Mesendoderm (in vitro differentiated cells): ENCODE data around the gene CUX1.
A peak's percentile ranks its signal among the peaks of the same experiment; 100 is the strongest.

Experiments used
- DNase-seq: peaks from one replicate; pipeline ENCODE4 v3.0.0; 2013
- H2AK5ac ChIP-seq: 2 replicates; pipeline ENCODE4 v1.6.1; 2013; ENCODE audit warnings: low read length, inconsistent platforms
- H2BK120ac ChIP-seq: 2 replicates; pipeline ENCODE4 v1.6.1; 2013; ENCODE audit warnings: low read depth, mild to moderate bottlenecking, low read length, moderate library complexity, mixed read lengths
- H2BK15ac ChIP-seq: replicated peaks from 2 replicates; pipeline ENCODE4 v1.6.1; 2013; ENCODE audit warnings: low read depth, mild to moderate bottlenecking, moderate library complexity
- H2BK5ac ChIP-seq: 2 replicates; pipeline ENCODE4 v1.6.1; 2013; ENCODE audit warnings: low read length, inconsistent platforms
- H3K18ac ChIP-seq: 2 replicates; pipeline ENCODE4 v1.6.1; 2013; ENCODE audit warnings: mild to moderate bottlenecking, low read length, mixed read lengths
- H3K23ac ChIP-seq: one replicate; pipeline ENCODE4 v1.6.1; 2013; ENCODE audit warnings: low read length
- H3K27ac ChIP-seq: 2 replicates; pipeline ENCODE4 v1.5.1; 2013; ENCODE audit warnings: low read depth, mild to moderate bottlenecking, inconsistent platforms, low read length, moderate library complexity
- H3K27me3 ChIP-seq: 2 replicates; pipeline ENCODE4 v1.6.1; 2013; ENCODE audit warnings: low read length, control low read depth, mild to moderate bottlenecking, inconsistent platforms; ENCODE audit not compliant: insufficient read depth, poor library complexity
- H3K36me3 ChIP-seq: 2 replicates; pipeline ENCODE4 v1.6.1; 2013; ENCODE audit warnings: low read length, inconsistent platforms; ENCODE audit not compliant: control insufficient read depth, insufficient read depth
- H3K4ac ChIP-seq: one replicate; pipeline ENCODE4 v1.6.1; 2013; ENCODE audit warnings: low read depth, mild to moderate bottlenecking, low read length, moderate library complexity
- H3K4me1 ChIP-seq: 2 replicates; pipeline ENCODE4 v1.6.1; 2013; ENCODE audit warnings: low read depth, low read length, inconsistent platforms; ENCODE audit not compliant: control insufficient read depth
- H3K4me2 ChIP-seq: 2 replicates; pipeline ENCODE4 v1.6.1; 2013; ENCODE audit warnings: low read length
- H3K4me3 ChIP-seq: 2 replicates; pipeline ENCODE4 v1.5.1; 2013; ENCODE audit warnings: mild to moderate bottlenecking, low read length
- H3K56ac ChIP-seq: one replicate; pipeline ENCODE4 v1.6.1; 2013; ENCODE audit warnings: low read length
- H3K79me1 ChIP-seq: 2 replicates; pipeline ENCODE4 v1.6.1; 2013; ENCODE audit warnings: low read length, inconsistent platforms
- H3K79me2 ChIP-seq: 2 replicates; pipeline ENCODE4 v1.6.1; 2013; ENCODE audit warnings: mild to moderate bottlenecking, low read length; ENCODE audit not compliant: control insufficient read depth, insufficient read depth
- H3K9ac ChIP-seq: 2 replicates; pipeline ENCODE4 v1.6.1; 2013; ENCODE audit warnings: low read length, inconsistent platforms
- H4K5ac ChIP-seq: one replicate; pipeline ENCODE4 v1.6.1; 2013; ENCODE audit warnings: low read length
- H4K8ac ChIP-seq: one replicate; pipeline ENCODE4 v1.6.1; 2013; ENCODE audit warnings: low read depth, mild to moderate bottlenecking, control low read depth, low read length, moderate library complexity
- WGBS: extraction: QIAGEN DNeasy Blood & Tissue Kit; methylation state at CpG from one replicate; pipeline ENCODE4 v1.1.7; 2013; ENCODE audit warnings: low lambda C conversion rate, missing lambda C conversion rate; ENCODE audit not compliant: insufficient coverage; ENCODE audit errors: extremely low coverage; 5-methylcytosine and 5-hydroxymethylcytosine counted together

The CUX1 gene

GRCh38 chr7:101951757-101952156, 134.3 kb downstream of the CUX1 start:
- no peak overlapping the region for H3K23ac ChIP-seq
- H2AK5ac ChIP-seq: no peak overlapping the region
- H3K79me1 ChIP-seq: peaks cover 23% of the 10 kb centered on the region
- WGBS: no CpG with 5 or more reads among the region's 6 CpGs
- no peak overlapping the region for H3K4me2 ChIP-seq
- peaks cover 7% of the 10 kb centered on the region for H3K4me1 ChIP-seq
- H3K4ac ChIP-seq: no peak overlapping the region
- H4K8ac ChIP-seq: no peak overlapping the region
- H2BK15ac ChIP-seq: no peak overlapping the region
- H2BK5ac ChIP-seq: no peak overlapping the region
- H2BK120ac ChIP-seq: no peak overlapping the region
- H3K9ac ChIP-seq: no peak overlapping the region
- H3K79me2 ChIP-seq: peaks cover 60% of the 10 kb centered on the region
- H3K4me3 ChIP-seq: no peak overlapping the region
- H3K56ac ChIP-seq: no peak overlapping the region
- no peak overlapping the region for H3K27ac ChIP-seq
- H4K5ac ChIP-seq: no peak overlapping the region
- H3K36me3 ChIP-seq: no peaks in the 10 kb centered on the region
- H3K27me3 ChIP-seq: no peaks in the 10 kb centered on the region
- no peak overlapping the region for H3K18ac ChIP-seq
- DNase-seq: no peak

- DNase-seq: no peak
- Histone ChIP-seq H3K23ac (peak overlapping the region; percentile 89), H3K4me2 (no peak overlapping the region), H3K27ac (no peak overlapping the region), H2BK5ac (peak overlapping the region; percentile 39), H2BK15ac (no peak overlapping the region), H3K4ac (no peak overlapping the region), H3K9ac (no peak overlapping the region), H3K36me3 (no peaks in the 10 kb centered on the region), H3K79me1 (peaks cover 22% of the 10 kb centered on the region), H3K4me3 (no peak overlapping the region), H2BK120ac (no peak overlapping the region), H3K56ac (peak overlapping the region; percentile 67), H4K5ac (no peak overlapping the region), H2AK5ac (no peak overlapping the region), H3K79me2 (peaks cover 55% of the 10 kb centered on the region), H3K27me3 (no peaks in the 10 kb centered on the region), H4K8ac (no peak overlapping the region), H3K4me1 (peaks cover 7% of the 10 kb centered on the region), H3K18ac (no peak overlapping the region)
- WGBS: no CpG with 5 or more reads among the region's 29 CpGs
Measured at GRCh38 chr7:101952355-101953247, 135.2 kb downstream of the CUX1 start.

- Histone ChIP-seq H2AK5ac (no peak overlapping the region), H3K36me3 (no peaks in the 10 kb centered on the region), H2BK15ac (no peak overlapping the region), H3K4me1 (peaks cover 7% of the 10 kb centered on the region), H2BK120ac (no peak overlapping the region), H3K18ac (no peak overlapping the region), H3K9ac (no peak overlapping the region), H3K27ac (no peak overlapping the region), H3K4me2 (no peak overlapping the region), H3K79me1 (peaks cover 26% of the 10 kb centered on the region), H2BK5ac (no peak overlapping the region), H3K23ac (no peak overlapping the region), H3K79me2 (peaks cover 59% of the 10 kb centered on the region), H3K56ac (no peak overlapping the region), H4K8ac (no peak overlapping the region), H3K4me3 (no peak overlapping the region), H4K5ac (no peak overlapping the region), H3K27me3 (no peaks in the 10 kb centered on the region), H3K4ac (no peak overlapping the region)
- DNase-seq: no peak
- no CpG with 5 or more reads among the region's 14 CpGs for WGBS
Measured at GRCh38 chr7:101953248-101953819, 135.9 kb downstream of the CUX1 start.

- H3K4ac ChIP-seq: no peak overlapping the region
- no peak for DNase-seq
- no peak overlapping the region for H2BK15ac ChIP-seq
- no peak overlapping the region for H3K23ac ChIP-seq
- no peak overlapping the region for H3K4me2 ChIP-seq
- no peak overlapping the region for H3K9ac ChIP-seq
- no peaks in the 10 kb centered on the region for H3K27me3 ChIP-seq
- peaks cover 27% of the 10 kb centered on the region for H3K79me1 ChIP-seq
- peaks cover 62% of the 10 kb centered on the region for H3K79me2 ChIP-seq
- H3K56ac ChIP-seq: no peak overlapping the region
- no peak overlapping the region for H2BK5ac ChIP-seq
- H3K18ac ChIP-seq: no peak overlapping the region
- H3K36me3 ChIP-seq: no peaks in the 10 kb centered on the region
- H2BK120ac ChIP-seq: no peak overlapping the region
- no peak overlapping the region for H2AK5ac ChIP-seq
- H3K4me3 ChIP-seq: no peak overlapping the region
- no peak overlapping the region for H4K8ac ChIP-seq
- H4K5ac ChIP-seq: no peak overlapping the region
- WGBS: no CpG with 5 or more reads among the region's 5 CpGs
- no peak overlapping the region for H3K27ac ChIP-seq
- peaks cover 7% of the 10 kb centered on the region for H3K4me1 ChIP-seq
Measured at GRCh38 chr7:101954499-101954898, 137.1 kb downstream of the CUX1 start.

- peaks cover 7% of the 10 kb centered on the region for H3K4me1 ChIP-seq
- H3K4me3 ChIP-seq: no peak overlapping the region
- no peak overlapping the region for H3K4me2 ChIP-seq
- no peak overlapping the region for H2BK15ac ChIP-seq
- no peak overlapping the region for H3K27ac ChIP-seq
- H3K79me1 ChIP-seq: peaks cover 29% of the 10 kb centered on the region
- peaks cover 63% of the 10 kb centered on the region for H3K79me2 ChIP-seq
- H3K18ac ChIP-seq: no peak overlapping the region
- no peak overlapping the region for H3K4ac ChIP-seq
- H4K8ac ChIP-seq: no peak overlapping the region
- no peak overlapping the region for H2AK5ac ChIP-seq
- H2BK5ac ChIP-seq: no peak overlapping the region
- no peak overlapping the region for H4K5ac ChIP-seq
- DNase-seq: no peak
- H3K27me3 ChIP-seq: no peaks in the 10 kb centered on the region
- H3K36me3 ChIP-seq: no peaks in the 10 kb centered on the region
- WGBS: no CpG with 5 or more reads among the region's 12 CpGs
- H3K56ac ChIP-seq: no peak overlapping the region
- H3K23ac ChIP-seq: no peak overlapping the region
- no peak overlapping the region for H2BK120ac ChIP-seq
- no peak overlapping the region for H3K9ac ChIP-seq
Measured at GRCh38 chr7:101956130-101956529, 138.7 kb downstream of the CUX1 start.
